HCT116 (cell line): ENCODE results near the gene NUP153. TPM values are rescaled to one million over a fixed set of nuclear protein-coding genes. Genes with fewer than 3 reads are reported as not detected.
A peak's percentile ranks its signal among the peaks of the same experiment; 100 is the strongest.

ENCODE experiments used
- ATAC-seq: fragments of 200-7000 bp; cut with Tn5 transposase; 2 replicates; pipeline ENCODE4 v1.9.1; 2020; ENCODE audit warnings: mild to moderate bottlenecking, moderate library complexity
- BruUV-seq: library from RNA; stranded (reverse); fragments of 400-500 nt; replicated peaks from 2 replicates; lab custom pipeline; 2021; lab: Mats Ljungman, UMichigan
- CTCF ChIA-PET: fragments of 300-600 bp; sonication (Branson Sonifier 250); formaldehyde crosslinking; loops from one replicate; lab custom pipeline; 2021; ENCODE audit warnings: antibody characterized with exemption; lab: Charles Lee
- POLR2A ChIA-PET: fragments of 300-600, 350-600 bp; sonication (Branson Sonifier 250); formaldehyde crosslinking; loops from one replicate; lab custom pipeline; 2021; ENCODE audit warnings: antibody characterized with exemption; lab: Charles Lee
- RAD21 ChIA-PET, 2 experiments: fragments of 300-600 bp; sonication (Branson Sonifier 250); formaldehyde crosslinking; loops; one replicate each; lab custom pipeline; 2023; ENCODE audit warnings: low total read pairs in 2 of 2; ENCODE audit not compliant: uncharacterized antibody in 2 of 2, unreplicated experiment in 2 of 2, low non-redundant PET in 1 of 2; lab: Charles Lee
- DNase-seq: peaks from one replicate; pipeline ENCODE4 v3.0.0-alpha.2; 2010; ENCODE audit warnings: low read depth, low spot score
- H2AFZ ChIP-seq: fragments of 200-600 bp; shearing (Covaris generic), sonication (generic); 2 replicates; pipeline ENCODE4 v1.6.1; 2017; ENCODE audit warnings: low read depth, mixed run types, mixed read lengths, antibody characterized with exemption, low read length; ENCODE audit not compliant: poor library complexity, severe bottlenecking
- H3K27ac ChIP-seq: 2 replicates; pipeline ENCODE4 v1.5.1; 2012; ENCODE audit warnings: low read depth, low read length
- H3K27me3 ChIP-seq: fragments of 200-600 bp; sonication (generic); 2 replicates; pipeline ENCODE4 v1.6.1; 2016; ENCODE audit warnings: mixed run types, low read length, mixed read lengths; ENCODE audit not compliant: insufficient read depth
- H3K36me3 ChIP-seq, 2 experiments: fragments of 200-500 bp in 1 of 2; fragments of 200-600 bp in 1 of 2; sonication (Bioruptor generic) in 1 of 2; sonication (generic) in 1 of 2; 2 replicates each; pipeline versions ENCODE4 v1.5.1 to v1.6.1; 2014 to 2016; ENCODE audit warnings: low read length in 2 of 2, inconsistent platforms in 1 of 2, mixed read lengths in 1 of 2, mixed run types in 1 of 2; ENCODE audit not compliant: insufficient read depth in 2 of 2, control insufficient read depth in 1 of 2
- H3K4me1 ChIP-seq, 2 experiments: fragments of 200-600 bp in 1 of 2; sonication (generic) in 1 of 2; 2 replicates each; pipeline versions ENCODE4 v1.5.1 to v1.6.1; 2012 to 2017; ENCODE audit warnings: low read length in 2 of 2, inconsistent platforms in 1 of 2, mild to moderate bottlenecking in 1 of 2, mixed read lengths in 1 of 2, mixed run types in 1 of 2, moderate library complexity in 1 of 2; ENCODE audit not compliant: insufficient read depth in 2 of 2, control insufficient read depth in 1 of 2
- H3K4me2 ChIP-seq: fragments of 200-600 bp; sonication (generic); 2 replicates; pipeline ENCODE4 v1.6.1; 2017; ENCODE audit warnings: mixed run types, low read length, mixed read lengths
- H3K4me3 ChIP-seq, 2 experiments: fragments of 200-600 bp in 1 of 2; sonication (generic) in 1 of 2; replicated peaks in 1 of 2; 2 replicates each; pipeline ENCODE4 v1.5.1; 2011 to 2016; ENCODE audit warnings: low read length in 2 of 2, control low read depth in 1 of 2, low read depth in 1 of 2, mild to moderate bottlenecking in 1 of 2, mixed read lengths in 1 of 2, mixed run types in 1 of 2
- H3K79me2 ChIP-seq: fragments of 200-600 bp; sonication (generic); 2 replicates; pipeline ENCODE4 v1.6.1; 2017; ENCODE audit warnings: mild to moderate bottlenecking, mixed run types, low read length, moderate library complexity, mixed read lengths; ENCODE audit not compliant: insufficient read depth
- H3K9ac ChIP-seq: fragments of 200-600 bp; sonication (generic); 2 replicates; pipeline ENCODE4 v1.6.1; 2016; ENCODE audit warnings: low read length, mixed read lengths
- H3K9me2 ChIP-seq: fragments of 200-600 bp; sonication (generic), shearing (Covaris generic); 2 replicates; pipeline ENCODE4 v1.6.1; 2017; ENCODE audit warnings: mixed run types, mild to moderate bottlenecking, moderate library complexity; ENCODE audit not compliant: insufficient read depth
- H3K9me3 ChIP-seq, 2 experiments: fragments of 200-500 bp in 1 of 2; fragments of 200-600 bp in 1 of 2; sonication (Bioruptor generic) in 1 of 2; sonication (generic) in 1 of 2; 2 replicates each; pipeline ENCODE4 v1.6.1; 2014 to 2017; ENCODE audit warnings: low read length in 2 of 2, mixed read lengths in 2 of 2, inconsistent platforms in 1 of 2, low read depth in 1 of 2, mild to moderate bottlenecking in 1 of 2, mixed run types in 1 of 2, moderate library complexity in 1 of 2; ENCODE audit not compliant: control insufficient read depth in 1 of 2, insufficient read depth in 1 of 2
- H4K20me1 ChIP-seq: fragments of 200-600 bp; sonication (generic), shearing (Covaris generic); 2 replicates; pipeline ENCODE4 v1.6.1; 2017; ENCODE audit warnings: mixed run types, mild to moderate bottlenecking, moderate library complexity; ENCODE audit not compliant: insufficient read depth
- CBX3 ChIP-seq: IDR thresholded peaks from 2 replicates; pipeline ENCODE4 v1.6.1; 2012; ENCODE audit warnings: low read depth
- EGR1 ChIP-seq: IDR thresholded peaks from 2 replicates; pipeline ENCODE4 v1.6.1; 2012; ENCODE audit warnings: low read depth
- JUND ChIP-seq: IDR thresholded peaks from 2 replicates; pipeline ENCODE4 v1.6.1; 2012
- SIN3A ChIP-seq: IDR thresholded peaks from 2 replicates; pipeline ENCODE4 v1.6.1; 2012; ENCODE audit warnings: low read depth
- SP1 ChIP-seq: IDR thresholded peaks from 2 replicates; pipeline ENCODE4 v1.6.1; 2012; ENCODE audit warnings: low read depth
- YY1 ChIP-seq: IDR thresholded peaks from 2 replicates; pipeline ENCODE4 v1.6.1; 2011; ENCODE audit warnings: low read length, low read depth, moderate library complexity, mild to moderate bottlenecking; ENCODE audit not compliant: insufficient replicate concordance; ENCODE audit errors: extremely low read depth
- intact Hi-C: fragments of 100-400 bp; cut with micrococcal nuclease; formaldehyde crosslinking; loops from 2 replicates; pipeline ENCODE4 v1.10.0; 2022
- total RNA-seq: library from RNA; stranded (reverse); gene quantifications from one replicate; pipeline ENCODE4 v1.2.1, GENCODE V29; 2021; ENCODE audit not compliant: unreplicated experiment
- TF ChIP-seq, protein P1 (sequence below): IDR thresholded peaks from 2 replicates; pipeline ENCODE4 v1.6.1; 2012; ENCODE audit warnings: low read depth

Gene NUP153
- total RNA-seq, 1 experiment from 2014 or later = 51.6 TPM

DNA sequence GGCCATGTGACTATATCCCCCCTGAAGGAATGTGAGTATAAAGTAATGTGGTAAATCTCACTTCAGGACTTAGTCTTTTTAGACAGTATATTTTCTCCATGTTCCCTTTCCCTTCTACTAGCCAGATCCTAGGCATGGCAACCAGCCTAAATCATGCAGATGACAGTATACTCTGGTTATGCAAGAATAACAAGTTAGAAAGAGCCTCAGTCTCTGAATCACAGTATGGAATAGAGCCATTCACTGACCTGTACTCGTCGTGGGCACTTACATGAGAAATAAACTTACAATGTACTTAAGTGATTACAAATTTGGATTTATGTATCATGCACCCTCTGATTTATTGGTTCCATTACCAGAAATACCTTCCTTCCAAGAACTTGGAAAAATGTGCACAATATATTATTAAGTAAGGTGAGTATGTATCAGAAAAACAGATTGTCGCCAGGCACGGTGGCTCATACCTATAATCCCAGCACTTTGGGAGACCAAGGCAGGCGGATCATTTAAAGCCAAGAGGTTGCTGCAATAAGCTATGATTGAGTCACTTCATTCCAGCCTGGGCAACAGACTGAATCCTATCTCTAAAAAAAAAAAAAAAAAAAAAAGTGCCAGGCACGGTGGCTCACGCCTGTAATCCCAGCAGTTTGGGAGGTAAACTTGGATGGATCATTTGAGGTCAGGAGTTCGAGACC is 131.7 kb downstream of the NUP153 start (continued):
- TF ChIP-seq YY1 (no peak), EGR1 (no peak)

DNA sequence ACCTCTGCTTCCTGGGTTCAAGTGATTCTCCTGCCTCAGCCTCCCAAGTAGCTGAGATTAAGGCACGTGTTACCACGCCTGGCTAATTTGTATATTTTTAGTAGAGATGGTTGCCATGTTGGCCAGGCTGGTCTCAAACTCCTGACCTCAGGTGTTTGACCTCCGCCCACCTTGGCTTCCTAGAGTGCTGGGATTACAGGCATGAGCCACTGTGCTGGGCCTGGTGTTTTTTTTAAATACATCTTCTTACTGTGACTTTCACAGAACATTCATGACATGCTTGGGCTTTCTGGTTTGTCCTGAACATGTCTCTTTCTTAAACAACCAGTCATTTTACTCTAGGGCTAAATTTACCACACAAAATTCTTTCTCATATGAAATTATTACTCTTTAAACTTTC is 141.3 kb downstream of the NUP153 start:
- no peaks in the 10 kb centered on the region for H3K9me2 ChIP-seq
- ChIA-PET RAD21 (no interaction called here), POLR2A (no interaction called here), CTCF (no interaction called here)
- no peak for ATAC-seq
- no peak overlapping the region for H3K4me3 ChIP-seq
- H3K4me2 ChIP-seq = no peak overlapping the region
- H3K27ac ChIP-seq = no peak overlapping the region
- DNase-seq = no peak
- H3K36me3 ChIP-seq = no peaks in the 10 kb centered on the region
- BruUV-seq = no TSS peak
- no peaks in the 10 kb centered on the region for H4K20me1 ChIP-seq
- H3K79me2 ChIP-seq = no peaks in the 10 kb centered on the region
- no peak overlapping the region for H3K9ac ChIP-seq
- H3K9me3 ChIP-seq = peaks cover 4 to 10% of the 10 kb centered on the region in 2 experiments; a peak in 3 of 4 replicates
- TF ChIP-seq JUND = no peak
- TF ChIP-seq SIN3A = no peak
- no peak for TF ChIP-seq YY1
- TF ChIP-seq, protein P1, sequence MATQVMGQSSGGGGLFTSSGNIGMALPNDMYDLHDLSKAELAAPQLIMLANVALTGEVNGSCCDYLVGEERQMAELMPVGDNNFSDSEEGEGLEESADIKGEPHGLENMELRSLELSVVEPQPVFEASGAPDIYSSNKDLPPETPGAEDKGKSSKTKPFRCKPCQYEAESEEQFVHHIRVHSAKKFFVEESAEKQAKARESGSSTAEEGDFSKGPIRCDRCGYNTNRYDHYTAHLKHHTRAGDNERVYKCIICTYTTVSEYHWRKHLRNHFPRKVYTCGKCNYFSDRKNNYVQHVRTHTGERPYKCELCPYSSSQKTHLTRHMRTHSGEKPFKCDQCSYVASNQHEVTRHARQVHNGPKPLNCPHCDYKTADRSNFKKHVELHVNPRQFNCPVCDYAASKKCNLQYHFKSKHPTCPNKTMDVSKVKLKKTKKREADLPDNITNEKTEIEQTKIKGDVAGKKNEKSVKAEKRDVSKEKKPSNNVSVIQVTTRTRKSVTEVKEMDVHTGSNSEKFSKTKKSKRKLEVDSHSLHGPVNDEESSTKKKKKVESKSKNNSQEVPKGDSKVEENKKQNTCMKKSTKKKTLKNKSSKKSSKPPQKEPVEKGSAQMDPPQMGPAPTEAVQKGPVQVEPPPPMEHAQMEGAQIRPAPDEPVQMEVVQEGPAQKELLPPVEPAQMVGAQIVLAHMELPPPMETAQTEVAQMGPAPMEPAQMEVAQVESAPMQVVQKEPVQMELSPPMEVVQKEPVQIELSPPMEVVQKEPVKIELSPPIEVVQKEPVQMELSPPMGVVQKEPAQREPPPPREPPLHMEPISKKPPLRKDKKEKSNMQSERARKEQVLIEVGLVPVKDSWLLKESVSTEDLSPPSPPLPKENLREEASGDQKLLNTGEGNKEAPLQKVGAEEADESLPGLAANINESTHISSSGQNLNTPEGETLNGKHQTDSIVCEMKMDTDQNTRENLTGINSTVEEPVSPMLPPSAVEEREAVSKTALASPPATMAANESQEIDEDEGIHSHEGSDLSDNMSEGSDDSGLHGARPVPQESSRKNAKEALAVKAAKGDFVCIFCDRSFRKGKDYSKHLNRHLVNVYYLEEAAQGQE = no peak
- peak; percentile 60; the same call in 1 of the 2 replicates for TF ChIP-seq CBX3
- no peak for TF ChIP-seq SP1
- no peaks in the 10 kb centered on the region for H3K27me3 ChIP-seq
- intact Hi-C loops = no loop called here
- H3K4me1 ChIP-seq = no peaks in the 10 kb centered on the region
- H2AFZ ChIP-seq = no peak overlapping the region

Other genes starting within 250 kb of the NUP153 start
- 13.4 TPM for gene FAM8A1, start 106.6 kb downstream of the NUP153 start, total RNA-seq